ENCODE measurements around the gene CDC42BPA. TPM values are rescaled to one million over a fixed set of nuclear protein-coding genes. Genes with fewer than 3 reads are reported as not detected.

The CDC42BPA gene
- total and polyA plus RNA-seq, 7 experiments from 2014 or later = 0.05 to 2.0 (median 1.2) TPM; not detected in 1

DNA sequence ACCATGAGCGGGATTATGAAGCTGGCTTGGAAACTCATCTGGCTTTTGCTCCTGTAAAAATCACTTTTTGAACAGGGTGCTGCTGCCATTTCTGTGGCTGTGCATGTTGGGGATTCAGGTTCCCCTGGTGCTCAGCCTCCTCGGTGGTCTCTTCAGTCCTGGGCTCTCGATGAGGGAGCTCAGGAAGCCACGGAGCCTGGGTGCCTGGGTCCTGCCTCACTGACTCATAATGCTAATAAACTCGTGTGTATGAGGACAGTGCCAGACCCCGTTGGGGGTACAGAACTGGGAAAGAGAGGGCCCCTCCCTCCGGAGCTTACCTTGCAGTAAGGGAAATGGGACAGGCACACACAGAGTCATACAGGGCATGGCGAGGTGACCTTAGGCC lies 372.4 kb downstream of the CDC42BPA start:
- H3K9me3 Mint-ChIP-seq = peaks cover 0 to 6% (median 0%) of the 10 kb centered on the region in 11 donors
- POLR2A ChIA-PET = interaction anchor here (0.8 kb wide), 1 partner anchor 10 kb away, joined by 3 read pairs; no protein-coding TSS in a partner anchor
- H3K4me1 ChIP-seq (ENCODE audit: control insufficient read depth in 2 of 2, insufficient read depth in 2 of 2, low read length in 2 of 2) = peaks cover 6 to 29% of the 10 kb centered on the region in 2 donors
- ATAC-seq (no peak), DNase-seq (no peak)
- H3K27me3 ChIP-seq (ENCODE audit: control insufficient read depth in 2 of 2, insufficient read depth in 2 of 2, low read length in 2 of 2) = no peaks in the 10 kb centered on the region
- H3K27ac Mint-ChIP-seq = no peak overlapping the region
- H3K4me1 Mint-ChIP-seq = peaks cover 21 to 93% (median 71%) of the 10 kb centered on the region in 7 donors
- no peaks in the 10 kb centered on the region for H3K9me3 ChIP-seq (ENCODE audit: control insufficient read depth in 2 of 3, low read length in 3 of 3)
- H3K36me3 Mint-ChIP-seq = peaks cover 0 to 27% (median 11%) of the 10 kb centered on the region in 5 donors
- H3K27ac ChIP-seq (ENCODE audit: low read depth, low read length) = no peak overlapping the region
- no peaks in the 10 kb centered on the region for H3K27me3 Mint-ChIP-seq
- no peak overlapping the region for H3K4me3 Mint-ChIP-seq
- no peak overlapping the region for H3K4me3 ChIP-seq (ENCODE audit: low read length)
- peaks cover 0 to 5% (median 0%) of the 10 kb centered on the region in 3 experiments for H3K36me3 ChIP-seq (ENCODE audit: control insufficient read depth in 2 of 3, insufficient read depth in 3 of 3, low read length in 3 of 3)
- intact Hi-C loops (cut with micrococcal nuclease) = loop anchor here in 1 of 2 donors (10.0 kb wide), 2 partner anchors 789 to 1139 kb away; partner anchors contain the start of genes ARF1, JMJD4 and SNAP47
- CTCF ChIA-PET = interaction anchor here (0.6 kb wide), 1 partner anchor 215 kb away, joined by 3 read pairs; no protein-coding TSS in a partner anchor

DNA sequence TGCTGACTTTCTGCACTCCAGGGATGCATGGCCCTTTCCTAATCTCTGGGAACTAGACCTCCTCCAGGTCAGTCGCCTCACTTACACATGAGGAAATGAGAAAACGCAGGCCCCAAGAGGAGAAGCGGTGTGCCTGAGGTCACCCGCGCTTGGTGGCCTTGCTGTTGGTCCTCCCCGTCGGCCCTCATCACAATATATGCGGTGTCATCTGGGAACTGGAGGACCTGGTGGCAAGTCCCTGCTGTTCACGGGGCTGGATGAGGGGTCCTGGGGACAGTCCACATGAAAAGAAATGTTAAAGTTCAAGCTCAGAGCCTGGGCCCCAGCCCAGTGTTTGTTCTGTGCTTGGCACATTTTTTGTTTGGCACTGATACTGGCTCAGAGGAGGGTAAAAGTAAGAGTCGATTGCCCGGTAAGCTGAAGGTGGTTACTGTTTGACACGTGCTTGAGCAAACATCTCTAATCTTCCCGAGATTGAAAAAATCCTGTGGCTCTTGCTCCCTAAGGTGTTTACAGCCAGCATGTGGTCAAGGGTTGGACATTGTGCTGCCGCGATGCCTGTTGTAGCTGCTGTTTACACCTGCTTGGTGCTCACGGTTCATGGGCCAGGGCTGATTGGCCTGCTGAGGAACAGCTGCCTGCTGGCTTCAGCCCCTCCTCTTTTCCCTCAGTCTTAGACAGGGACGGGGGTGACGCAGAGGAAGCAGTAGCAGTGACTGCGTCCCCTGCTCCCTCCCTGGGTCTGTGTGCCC lies 373.0 kb downstream of the CDC42BPA start:
- ChIA-PET CTCF (interaction anchor here (0.6 kb wide), 1 partner anchor 215 kb away, joined by 3 read pairs; no protein-coding TSS in a partner anchor), POLR2A (interaction anchor here (0.8 kb wide), 1 partner anchor 10 kb away, joined by 3 read pairs; no protein-coding TSS in a partner anchor)
- H3K9me3 Mint-ChIP-seq = peaks cover 0 to 6% (median 0%) of the 10 kb centered on the region in 11 donors
- H3K4me3 Mint-ChIP-seq = peak overlapping the region in 3 of 10 donors; percentile 7 to 37 (median 25)
- no peak for DNase-seq
- H3K27ac ChIP-seq (ENCODE audit: low read depth, low read length) = no peak overlapping the region
- intact Hi-C loops (cut with micrococcal nuclease) = loop anchor here in 1 of 2 donors (10.0 kb wide), 2 partner anchors 790 to 1140 kb away; partner anchors contain the start of genes ARF1, JMJD4 and SNAP47
- peaks cover 0 to 4% (median 0%) of the 10 kb centered on the region in 3 experiments for H3K36me3 ChIP-seq (ENCODE audit: control insufficient read depth in 2 of 3, insufficient read depth in 3 of 3, low read length in 3 of 3)
- H3K36me3 Mint-ChIP-seq = peaks cover 0 to 27% (median 11%) of the 10 kb centered on the region in 5 donors
- H3K27me3 Mint-ChIP-seq = no peaks in the 10 kb centered on the region
- H3K27me3 ChIP-seq (ENCODE audit: control insufficient read depth in 2 of 2, insufficient read depth in 2 of 2, low read length in 2 of 2) = no peaks in the 10 kb centered on the region
- H3K4me1 ChIP-seq (ENCODE audit: control insufficient read depth in 2 of 2, insufficient read depth in 2 of 2, low read length in 2 of 2) = peaks cover 10 to 30% of the 10 kb centered on the region in 2 donors
- no peak overlapping the region for H3K4me3 ChIP-seq (ENCODE audit: low read length)
- H3K27ac Mint-ChIP-seq = peak overlapping the region in 2 of 9 donors; percentile 26 to 65
- H3K9me3 ChIP-seq (ENCODE audit: control insufficient read depth in 2 of 3, low read length in 3 of 3) = no peaks in the 10 kb centered on the region
- H3K4me1 Mint-ChIP-seq = peaks cover 24 to 93% (median 70%) of the 10 kb centered on the region in 7 donors
- ATAC-seq = no peak

DNA sequence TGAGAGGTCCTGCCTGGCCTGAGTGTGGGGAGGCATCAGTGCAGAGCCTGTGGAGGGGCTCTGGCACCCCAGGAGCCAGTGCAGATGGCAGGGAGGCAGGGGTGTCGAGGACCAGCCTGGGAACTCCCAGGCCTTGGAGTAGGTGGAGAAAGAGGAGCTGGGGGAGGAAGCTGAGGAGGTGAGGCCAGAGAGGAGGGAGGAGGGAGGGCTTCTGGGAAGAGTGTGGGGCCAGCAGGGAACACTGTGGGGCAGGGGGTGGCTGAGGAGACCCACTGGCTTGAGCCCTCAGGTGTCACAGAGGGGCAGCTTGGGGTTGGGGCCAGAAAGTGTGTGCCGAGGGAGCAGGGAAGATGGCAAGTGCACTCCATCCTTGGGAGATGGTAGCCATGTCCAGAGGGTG lies 374.4 kb downstream of the CDC42BPA start:
- intact Hi-C loops (cut with micrococcal nuclease) = loop anchor here (5.0 to 10.0 kb wide), 6 partner anchors 43 to 1167 kb away; partner anchors contain the start of genes ARF1 (in 1 of the 2), JMJD4 (in 1 of the 2), PARP1 (in 1 of the 2) and SNAP47 (in 1 of the 2)
- Histone ChIP-seq H3K36me3 (ENCODE audit: control insufficient read depth in 2 of 3, insufficient read depth in 3 of 3, low read length in 3 of 3) (no peaks in the 10 kb centered on the region), H3K27ac (ENCODE audit: low read depth, low read length) (no peak overlapping the region), H3K4me3 (ENCODE audit: low read length) (no peak overlapping the region), H3K9me3 (ENCODE audit: control insufficient read depth in 2 of 3, low read length in 3 of 3) (no peaks in the 10 kb centered on the region), H3K27me3 (ENCODE audit: control insufficient read depth in 2 of 2, insufficient read depth in 2 of 2, low read length in 2 of 2) (no peaks in the 10 kb centered on the region), H3K4me1 (ENCODE audit: control insufficient read depth in 2 of 2, insufficient read depth in 2 of 2, low read length in 2 of 2) (peaks cover 10 to 30% of the 10 kb centered on the region in 2 donors)
- Mint-ChIP-seq H3K4me1 (peaks cover 26 to 86% (median 70%) of the 10 kb centered on the region in 7 donors), H3K27ac (peak overlapping the region in 3 of 9 donors; percentile 9 to 58 (median 19)), H3K9me3 (peaks cover 0 to 6% (median 0%) of the 10 kb centered on the region in 11 donors), H3K4me3 (peak overlapping the region in 6 of 10 donors; percentile 30 to 93 (median 48)), H3K36me3 (peaks cover 0 to 25% (median 11%) of the 10 kb centered on the region in 5 donors), H3K27me3 (no peaks in the 10 kb centered on the region)
- no peak for ATAC-seq
- DNase-seq = no peak
- ChIA-PET CTCF (no interaction called here), POLR2A (interaction anchor here (0.6 to 1.1 kb wide), 2 partner anchors 33 to 286 kb away, joined by 3 to 4 read pairs; no protein-coding TSS in a partner anchor)

DNA sequence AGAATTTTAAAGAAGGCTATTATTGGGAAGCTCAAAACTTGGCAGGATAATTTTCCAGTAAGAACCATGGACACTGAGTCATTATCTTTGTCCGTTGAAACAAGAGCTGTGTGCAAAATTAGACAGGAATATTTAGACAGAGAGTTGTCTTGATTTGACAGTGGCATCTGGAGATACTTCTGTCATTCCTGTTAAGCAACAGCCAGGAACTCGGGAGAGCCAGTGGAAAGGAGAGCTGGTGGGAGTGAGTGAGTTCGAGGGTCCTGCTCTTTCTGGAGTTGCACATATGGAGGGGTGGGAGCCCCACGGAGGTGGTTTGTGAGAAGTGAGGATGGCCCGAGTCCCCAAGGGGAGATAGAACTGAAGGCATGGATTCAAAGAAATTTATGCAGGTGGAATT lies 375.1 kb downstream of the CDC42BPA start:
- POLR2A ChIA-PET = interaction anchor here (0.6 to 1.1 kb wide), 4 partner anchors 32 to 285 kb away, joined by 3 to 5 read pairs (median 4); no protein-coding TSS in a partner anchor

GRCh38 chr1:226942392-226942791 lies 375.9 kb downstream of the CDC42BPA start:
- ChIA-PET POLR2A (interaction anchor here (1.0 kb wide), 1 partner anchor 262 kb away, joined by 5 read pairs; no protein-coding TSS in a partner anchor), CTCF (interaction anchor here (0.9 kb wide), 1 partner anchor 31 kb away, joined by 3 read pairs; no protein-coding TSS in a partner anchor)
- H3K36me3 ChIP-seq (ENCODE audit: control insufficient read depth in 2 of 3, insufficient read depth in 3 of 3, low read length in 3 of 3) = no peaks in the 10 kb centered on the region
- Mint-ChIP-seq H3K36me3 (peaks cover 0 to 12% (median 0%) of the 10 kb centered on the region in 5 donors), H3K9me3 (peaks cover 0 to 3% (median 0%) of the 10 kb centered on the region in 11 donors), H3K4me3 (peak overlapping the region in 9 of 10 donors; percentile 40 to 93 (median 80)), H3K27me3 (no peaks in the 10 kb centered on the region), H3K4me1 (peaks cover 41 to 87% (median 68%) of the 10 kb centered on the region in 7 donors), H3K27ac (peak overlapping the region in 4 of 9 donors; percentile 43 to 83 (median 56))
- DNase-seq (no peak), ATAC-seq (no peak)
- H3K9me3 ChIP-seq (ENCODE audit: control insufficient read depth in 2 of 3, low read length in 3 of 3) = no peaks in the 10 kb centered on the region
- no peaks in the 10 kb centered on the region for H3K27me3 ChIP-seq (ENCODE audit: control insufficient read depth in 2 of 2, insufficient read depth in 2 of 2, low read length in 2 of 2)
- H3K4me1 ChIP-seq (ENCODE audit: control insufficient read depth in 2 of 2, insufficient read depth in 2 of 2, low read length in 2 of 2) = peaks cover 15 to 34% of the 10 kb centered on the region in 2 donors
- intact Hi-C loops (cut with micrococcal nuclease) = loop anchor here (5.0 to 10.0 kb wide), 6 partner anchors 45 to 1165 kb away; partner anchors contain the start of genes ARF1 (in 1 of the 2), JMJD4 (in 1 of the 2), PARP1 (in 1 of the 2) and SNAP47 (in 1 of the 2)
- no peak overlapping the region for H3K4me3 ChIP-seq (ENCODE audit: low read length)
- H3K27ac ChIP-seq (ENCODE audit: low read depth, low read length) = no peak overlapping the region

More for the DNA sequence above, 375.1 kb downstream of the CDC42BPA start:
- no peak for DNase-seq
- Histone ChIP-seq H3K36me3 (ENCODE audit: control insufficient read depth in 2 of 3, insufficient read depth in 3 of 3, low read length in 3 of 3) (no peaks in the 10 kb centered on the region), H3K4me1 (ENCODE audit: control insufficient read depth in 2 of 2, insufficient read depth in 2 of 2, low read length in 2 of 2) (peaks cover 15 to 34% of the 10 kb centered on the region in 2 donors), H3K27ac (ENCODE audit: low read depth, low read length) (no peak overlapping the region), H3K27me3 (ENCODE audit: control insufficient read depth in 2 of 2, insufficient read depth in 2 of 2, low read length in 2 of 2) (no peaks in the 10 kb centered on the region), H3K9me3 (ENCODE audit: control insufficient read depth in 2 of 3, low read length in 3 of 3) (no peaks in the 10 kb centered on the region), H3K4me3 (ENCODE audit: low read length) (no peak overlapping the region)
- CTCF ChIA-PET = no interaction called here
- Mint-ChIP-seq H3K4me3 (peak overlapping the region in 5 of 10 donors; percentile 27 to 93 (median 88)), H3K9me3 (peaks cover 0 to 3% (median 0%) of the 10 kb centered on the region in 11 donors), H3K27me3 (no peaks in the 10 kb centered on the region), H3K27ac (peak overlapping the region in 3 of 9 donors; percentile 7 to 83 (median 22)), H3K36me3 (peaks cover 0 to 17% (median 5%) of the 10 kb centered on the region in 5 donors), H3K4me1 (peaks cover 33 to 86% (median 71%) of the 10 kb centered on the region in 7 donors)
- intact Hi-C loops (cut with micrococcal nuclease) = loop anchor here (5.0 to 10.0 kb wide), 6 partner anchors 44 to 1166 kb away; partner anchors contain the start of genes ARF1 (in 1 of the 2), JMJD4 (in 1 of the 2), PARP1 (in 1 of the 2) and SNAP47 (in 1 of the 2)
- no peak for ATAC-seq

DNA sequence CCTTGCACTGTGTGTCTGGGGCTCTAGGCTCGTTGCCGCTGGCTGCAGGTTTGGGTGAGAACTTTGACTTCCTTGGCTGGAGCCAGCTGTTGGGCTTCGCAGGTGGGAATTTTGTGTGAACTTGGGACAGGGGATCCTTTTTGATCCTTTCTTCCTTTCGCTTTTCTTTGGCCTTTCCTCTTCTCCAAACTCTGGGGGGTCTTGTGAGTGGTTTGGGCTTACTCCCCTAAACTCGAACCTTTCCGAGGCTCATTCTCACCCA lies 377.6 kb downstream of the CDC42BPA start:
- no peaks in the 10 kb centered on the region for H3K9me3 ChIP-seq (ENCODE audit: control insufficient read depth in 2 of 3, low read length in 3 of 3)
- DNase-seq (peak in 1 of 9 donors; percentile 9), ATAC-seq (no peak)
- no peaks in the 10 kb centered on the region for H3K27me3 ChIP-seq (ENCODE audit: control insufficient read depth in 2 of 2, insufficient read depth in 2 of 2, low read length in 2 of 2)
- Mint-ChIP-seq H3K36me3 (peaks cover 0 to 8% (median 0%) of the 10 kb centered on the region in 5 donors), H3K27me3 (no peaks in the 10 kb centered on the region), H3K4me3 (peak overlapping the region; percentile 85 to 94 (median 92)), H3K4me1 (peaks cover 45 to 72% (median 55%) of the 10 kb centered on the region in 7 donors), H3K27ac (peak overlapping the region; percentile 94 to 98 (median 97)), H3K9me3 (peaks cover 0 to 8% (median 0%) of the 10 kb centered on the region in 11 donors)
- CTCF ChIA-PET = no interaction called here
- intact Hi-C loops (cut with micrococcal nuclease) = loop anchor here (1.0 to 10.0 kb wide), 16 partner anchors 47 to 1163 kb away; partner anchors contain the start of genes ITPKB (in 2 of the 2), ARF1 (in 1 of the 2), JMJD4 (in 1 of the 2) and LIN9 (in 1 of the 2)
- peaks cover 15 to 34% of the 10 kb centered on the region in 2 donors for H3K4me1 ChIP-seq (ENCODE audit: control insufficient read depth in 2 of 2, insufficient read depth in 2 of 2, low read length in 2 of 2)
- peak overlapping the region; percentile 87 for H3K27ac ChIP-seq (ENCODE audit: low read depth, low read length)
- POLR2A ChIA-PET = interaction anchor here (0.7 to 4.3 kb wide), 8 partner anchors 9 to 284 kb away, joined by 3 to 46 read pairs (median 4); partner anchors contain the start of gene ITPKB
- H3K36me3 ChIP-seq (ENCODE audit: control insufficient read depth in 2 of 3, insufficient read depth in 3 of 3, low read length in 3 of 3) = no peaks in the 10 kb centered on the region
- peak overlapping the region; percentile 84 for H3K4me3 ChIP-seq (ENCODE audit: low read length)

All from naive thymus-derived CD4-positive, alpha-beta T cell (primary cell).